NT2/D1 (cell line): ENCODE measurements around the gene PHF3.

Experiments
- SUZ12 ChIP-seq: IDR thresholded peaks from 2 replicates; pipeline ENCODE4 v1.6.1; 2011; ENCODE audit not compliant: insufficient read length, insufficient read depth; ENCODE audit errors: extremely low read depth
- YY1 ChIP-seq: IDR thresholded peaks from 2 replicates; pipeline ENCODE4 v1.6.1; 2011; ENCODE audit not compliant: insufficient read length, insufficient read depth
- ZNF274 ChIP-seq: IDR thresholded peaks from 2 replicates; pipeline ENCODE4 v1.6.1; 2011; ENCODE audit warnings: mild to moderate bottlenecking, low read depth, low read length

DNA sequence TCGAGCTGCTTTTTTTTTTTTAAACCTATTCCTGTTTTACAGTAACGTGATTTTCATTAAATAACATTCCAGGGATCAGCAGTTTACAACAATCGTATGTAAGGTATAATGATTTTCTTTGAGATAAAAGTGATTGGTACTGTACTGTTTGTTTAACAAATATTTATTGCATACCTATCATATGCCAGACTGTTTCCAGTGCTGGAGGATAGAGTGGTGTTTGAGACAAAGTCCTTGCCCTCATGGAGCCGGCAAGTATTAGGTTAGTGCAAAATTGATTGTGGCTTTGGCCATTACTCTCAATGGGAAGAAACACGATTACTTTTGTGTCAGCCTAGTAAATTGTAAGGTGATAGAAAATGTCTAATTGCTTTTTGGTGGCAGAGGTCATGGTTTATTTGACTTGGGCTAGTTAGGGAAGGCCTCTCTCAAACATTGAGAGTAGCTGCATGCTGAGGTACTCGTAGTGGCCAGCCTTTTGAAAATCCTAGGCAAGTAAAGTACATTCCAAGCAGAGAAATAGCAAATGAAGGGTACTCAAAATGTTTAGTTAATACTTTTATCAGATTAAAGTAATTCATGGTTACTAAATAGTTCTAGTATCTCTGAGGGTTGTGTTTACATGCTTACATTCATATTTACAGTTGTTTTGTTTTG, 35.6 kb downstream of the PHF3 start:
- TF ChIP-seq SUZ12 (no peak), ZNF274 (no peak), YY1 (no peak)
